Gastrocnemius medialis (tissue), 4 donors: ENCODE results near the gene PRKCE.

Experiments used
- CTCF ChIP-seq, 5 experiments: fragments of 450-650 bp in 3 of 5; fragments of 200-600 bp in 2 of 5; sonication (generic) in 2 of 5; IDR thresholded peaks in 4 of 5; conservative IDR thresholded peaks in 1 of 5; 1 replicate in 4 of 5; 2 replicates in 1 of 5; pipeline ENCODE4 v1.5.1; 2016 to 2019; ENCODE audit warnings: antibody characterized with exemption in 5 of 5, mild to moderate bottlenecking in 3 of 5, moderate library complexity in 3 of 5
- POLR2A ChIP-seq, 2 donors: fragments of 450-650 bp; IDR thresholded peaks; one replicate each; pipeline ENCODE4 v1.6.1; 2017; ENCODE audit warnings: antibody characterized with exemption in 2 of 2, mild to moderate bottlenecking in 2 of 2, moderate library complexity in 2 of 2

GRCh38 chr2:45796500-45796899 lies 145.0 kb downstream of the PRKCE start:
- TF ChIP-seq CTCF (IDR thresholded peaks at IDR 0.05 in 4 of 5, conservative IDR thresholded peaks at IDR 0.05 in 1 of 5) = no peak
- TF ChIP-seq POLR2A (IDR thresholded peaks at IDR 0.05) = no peak
